ENCODE results near the gene IFI30.

Gene IFI30

GRCh38 chr19:18196511-18196845, 22.9 kb downstream of the IFI30 start:
- no peak overlapping the region for H3K27ac ChIP-seq
- H3K36me3 ChIP-seq: peaks cover 44% of the 10 kb centered on the region
- no peak for DNase-seq
- no peaks in the 10 kb centered on the region for H3K27me3 ChIP-seq (ENCODE audit: insufficient read depth, low read depth, severe bottlenecking)
- no peaks in the 10 kb centered on the region for H3K9me3 ChIP-seq (ENCODE audit: severe bottlenecking)
- no peak overlapping the region for H3K4me3 ChIP-seq (ENCODE audit: low read depth, low read length)
- TF ChIP-seq, protein P1, sequence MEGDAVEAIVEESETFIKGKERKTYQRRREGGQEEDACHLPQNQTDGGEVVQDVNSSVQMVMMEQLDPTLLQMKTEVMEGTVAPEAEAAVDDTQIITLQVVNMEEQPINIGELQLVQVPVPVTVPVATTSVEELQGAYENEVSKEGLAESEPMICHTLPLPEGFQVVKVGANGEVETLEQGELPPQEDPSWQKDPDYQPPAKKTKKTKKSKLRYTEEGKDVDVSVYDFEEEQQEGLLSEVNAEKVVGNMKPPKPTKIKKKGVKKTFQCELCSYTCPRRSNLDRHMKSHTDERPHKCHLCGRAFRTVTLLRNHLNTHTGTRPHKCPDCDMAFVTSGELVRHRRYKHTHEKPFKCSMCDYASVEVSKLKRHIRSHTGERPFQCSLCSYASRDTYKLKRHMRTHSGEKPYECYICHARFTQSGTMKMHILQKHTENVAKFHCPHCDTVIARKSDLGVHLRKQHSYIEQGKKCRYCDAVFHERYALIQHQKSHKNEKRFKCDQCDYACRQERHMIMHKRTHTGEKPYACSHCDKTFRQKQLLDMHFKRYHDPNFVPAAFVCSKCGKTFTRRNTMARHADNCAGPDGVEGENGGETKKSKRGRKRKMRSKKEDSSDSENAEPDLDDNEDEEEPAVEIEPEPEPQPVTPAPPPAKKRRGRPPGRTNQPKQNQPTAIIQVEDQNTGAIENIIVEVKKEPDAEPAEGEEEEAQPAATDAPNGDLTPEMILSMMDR (IDR thresholded peaks at IDR 0.05; ENCODE audit: low read depth, low read length): no peak

DNA sequence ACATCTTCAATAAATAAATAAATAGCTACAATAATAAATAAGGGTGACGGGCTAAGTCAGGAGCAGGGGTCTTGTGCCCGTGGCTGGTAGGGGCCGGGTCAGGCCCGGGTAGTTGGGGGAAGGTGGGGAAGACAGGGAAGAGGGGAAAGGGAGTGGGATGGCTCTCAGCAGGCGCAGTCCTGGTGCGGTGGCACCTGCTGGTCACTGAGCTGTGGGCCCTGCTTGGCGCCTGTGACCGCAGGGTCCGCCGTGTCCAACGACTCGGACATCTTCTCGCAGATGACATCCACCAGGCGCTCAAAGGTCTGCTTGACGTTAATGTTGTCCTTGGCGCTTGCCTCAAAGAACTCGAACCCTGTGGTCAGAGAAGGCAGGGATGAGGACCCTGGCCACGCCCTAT, 23.7 kb downstream of the IFI30 start:
- no peak overlapping the region for H3K27ac ChIP-seq
- H3K9me3 ChIP-seq (ENCODE audit: severe bottlenecking): no peaks in the 10 kb centered on the region
- H3K36me3 ChIP-seq: peaks cover 53% of the 10 kb centered on the region
- no peak for DNase-seq
- H3K4me3 ChIP-seq (ENCODE audit: low read depth, low read length): no peak overlapping the region
- H3K27me3 ChIP-seq (ENCODE audit: insufficient read depth, low read depth, severe bottlenecking): no peaks in the 10 kb centered on the region
- TF ChIP-seq, protein P1 (IDR thresholded peaks at IDR 0.05; ENCODE audit: low read depth, low read length): no peak

- Histone ChIP-seq H3K36me3 (peaks cover 54% of the 10 kb centered on the region), H3K9me3 (ENCODE audit: severe bottlenecking) (no peaks in the 10 kb centered on the region), H3K27ac (no peak overlapping the region), H3K4me3 (ENCODE audit: low read depth, low read length) (no peak overlapping the region), H3K27me3 (ENCODE audit: insufficient read depth, low read depth, severe bottlenecking) (no peaks in the 10 kb centered on the region)
- TF ChIP-seq, protein P1 (IDR thresholded peaks at IDR 0.05; ENCODE audit: low read depth, low read length): no peak
- DNase-seq: no peak
These were observed 24.3 kb downstream of the IFI30 start for GRCh38 chr19:18197941-18198340.

- Histone ChIP-seq H3K27me3 (ENCODE audit: insufficient read depth, low read depth, severe bottlenecking) (no peaks in the 10 kb centered on the region), H3K9me3 (ENCODE audit: severe bottlenecking) (no peaks in the 10 kb centered on the region), H3K36me3 (peaks cover 54% of the 10 kb centered on the region), H3K27ac (no peak overlapping the region), H3K4me3 (ENCODE audit: low read depth, low read length) (no peak overlapping the region)
- DNase-seq: no peak
- TF ChIP-seq, protein P1 (IDR thresholded peaks at IDR 0.05; ENCODE audit: low read depth, low read length): no peak
These were observed 24.8 kb downstream of the IFI30 start for GRCh38 chr19:18198374-18198773.

DNA sequence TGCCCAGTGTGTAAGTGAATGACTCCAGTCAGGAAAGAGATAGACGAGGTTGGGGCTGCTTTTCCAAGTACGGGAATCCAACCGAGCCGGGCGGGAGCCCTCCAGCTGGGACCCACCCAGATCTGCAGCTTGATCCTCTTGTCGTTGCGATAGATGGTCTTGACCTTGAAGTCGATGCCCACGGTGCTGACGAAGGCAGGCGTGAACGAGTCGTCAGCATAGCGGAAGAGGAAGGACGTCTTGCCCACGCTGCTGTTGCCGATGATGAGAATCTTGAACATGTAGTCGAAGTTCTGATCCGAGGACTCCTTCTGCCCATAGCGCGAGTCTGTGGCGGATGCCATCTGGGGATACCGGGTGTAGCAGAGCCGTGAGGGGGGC, 28.8 kb downstream of the IFI30 start:
- DNase-seq: no peak
- Histone ChIP-seq H3K27ac (no peak overlapping the region), H3K27me3 (ENCODE audit: insufficient read depth, low read depth, severe bottlenecking) (no peaks in the 10 kb centered on the region), H3K4me3 (ENCODE audit: low read depth, low read length) (no peak overlapping the region; the same call in 1 of the 2 replicates), H3K36me3 (peaks cover 38% of the 10 kb centered on the region), H3K9me3 (ENCODE audit: severe bottlenecking) (no peaks in the 10 kb centered on the region)
- TF ChIP-seq, protein P1 (IDR thresholded peaks at IDR 0.05; ENCODE audit: low read depth, low read length): no peak

DNA sequence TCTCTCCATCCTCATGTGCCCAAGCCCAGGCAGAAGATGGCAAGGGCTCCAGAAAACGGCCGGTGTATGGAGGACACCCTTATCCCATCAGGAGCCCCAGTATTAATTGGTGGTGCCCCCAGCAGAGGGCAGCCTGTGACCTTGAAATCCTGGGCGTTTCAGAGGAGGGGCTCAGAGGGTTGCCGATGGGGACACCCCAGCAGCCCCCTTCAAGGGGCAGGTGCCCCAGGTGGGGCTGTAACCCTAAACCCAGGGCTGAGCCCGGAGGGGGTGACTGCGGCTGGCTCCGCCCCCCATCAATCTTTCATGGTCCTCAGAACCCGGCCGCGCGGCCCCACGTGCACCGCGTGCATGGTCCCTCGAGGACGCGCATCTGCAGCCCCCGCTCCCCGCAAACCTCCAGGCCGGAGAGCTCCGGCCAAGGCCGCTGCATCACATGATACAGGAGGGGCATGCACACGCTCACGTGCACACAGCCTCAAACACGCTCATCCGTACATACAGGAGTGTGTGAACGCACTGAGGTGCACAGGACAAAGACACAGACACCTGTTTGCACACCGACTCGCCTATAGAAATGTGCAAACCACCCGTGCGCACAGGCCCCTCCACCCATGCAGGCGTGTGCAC, 29.3 kb downstream of the IFI30 start:
- peaks cover 36% of the 10 kb centered on the region for H3K36me3 ChIP-seq
- H3K9me3 ChIP-seq (ENCODE audit: severe bottlenecking): no peaks in the 10 kb centered on the region
- TF ChIP-seq, protein P1 (IDR thresholded peaks at IDR 0.05; ENCODE audit: low read depth, low read length): peak; percentile 40
- H3K27me3 ChIP-seq (ENCODE audit: insufficient read depth, low read depth, severe bottlenecking): no peaks in the 10 kb centered on the region
- peak overlapping the region; percentile 77 for H3K4me3 ChIP-seq (ENCODE audit: low read depth, low read length)
- peak; percentile 51 for DNase-seq
- no peak overlapping the region for H3K27ac ChIP-seq

Data from WERI-Rb-1 (cell line).